NCI-H446 treated with DMSO at 0.1 percent for 48 hours (cell line): Measurements from ENCODE around the gene MAP7D1.

Source experiments
- DNase-seq: peaks from one replicate; lab custom pipeline; 2025; lab: John Stamatoyannopoulos, UW

The MAP7D1 gene

GRCh38 chr1:36126797-36127500 is 29.0 kb upstream of the MAP7D1 start:
- no peak for DNase-seq

- no peak for DNase-seq
Observed at GRCh38 chr1:36128126-36128904, 27.6 kb upstream of the MAP7D1 start.

GRCh38 chr1:36128905-36129206 is 27.1 kb upstream of the MAP7D1 start:
- DNase-seq: no peak

- no peak for DNase-seq
Observed at GRCh38 chr1:36132029-36132428, 23.9 kb upstream of the MAP7D1 start.

GRCh38 chr1:36133484-36133883 is 22.5 kb upstream of the MAP7D1 start:
- DNase-seq: peak; percentile 81

- no peak for DNase-seq
Observed at GRCh38 chr1:36134031-36134430, 21.9 kb upstream of the MAP7D1 start.

- no peak for DNase-seq
Observed at GRCh38 chr1:36134505-36135329, 21.2 kb upstream of the MAP7D1 start.

GRCh38 chr1:36135330-36135667 is 20.7 kb upstream of the MAP7D1 start:
- no peak for DNase-seq

GRCh38 chr1:36135796-36136195 is 20.2 kb upstream of the MAP7D1 start:
- no peak for DNase-seq

- DNase-seq: peak; percentile 84
Observed at GRCh38 chr1:36136535-36136934, 19.4 kb upstream of the MAP7D1 start.

- no peak for DNase-seq
Observed at GRCh38 chr1:36137226-36137625, 18.7 kb upstream of the MAP7D1 start.

GRCh38 chr1:36137776-36138175 is 18.2 kb upstream of the MAP7D1 start:
- peak; percentile 81 for DNase-seq

- peak; percentile 58 for DNase-seq
Observed at GRCh38 chr1:36139521-36139920, 16.4 kb upstream of the MAP7D1 start.

GRCh38 chr1:36142121-36142520 is 13.8 kb upstream of the MAP7D1 start:
- DNase-seq: peak; percentile 99

GRCh38 chr1:36143424-36143823 is 12.5 kb upstream of the MAP7D1 start:
- DNase-seq: no peak

GRCh38 chr1:36144413-36144812 is 11.5 kb upstream of the MAP7D1 start:
- DNase-seq: no peak

GRCh38 chr1:36148821-36149236 is 7.1 kb upstream of the MAP7D1 start:
- no peak for DNase-seq

GRCh38 chr1:36149237-36149972 is 6.6 kb upstream of the MAP7D1 start, which contains the start of gene TRAPPC3:
Gene TRAPPC3 (minus strand): TSS chr1:36149486. CDS start chr1:36149378, 108 bp downstream.
- DNase-seq: peak; percentile 100

GRCh38 chr1:36149973-36150295 is 6.0 kb upstream of the MAP7D1 start:
- no peak for DNase-seq

- DNase-seq: peak; percentile 91
Observed at GRCh38 chr1:36150296-36151133, 5.4 kb upstream of the MAP7D1 start.

GRCh38 chr1:36151134-36151844 is 4.7 kb upstream of the MAP7D1 start:
- DNase-seq: no peak
